Endothelial cell of umbilical vein (primary cell): ENCODE data around the gene LCN9. TPM values are rescaled to one million over a fixed set of nuclear protein-coding genes. Genes with fewer than 3 reads are reported as not detected.

Experiments
- BruUV-seq: library from RNA; stranded (reverse); fragments of 400-500 nt; replicated peaks from 2 replicates; lab custom pipeline; 2021; lab: Mats Ljungman, UMichigan
- CTCF ChIA-PET: fragments of 300-600, 350-600 bp; sonication (Branson Sonifier 250); formaldehyde crosslinking; loops from one replicate; lab custom pipeline; 2021; ENCODE audit warnings: antibody characterized with exemption, inconsistent platforms; lab: Charles Lee
- POLR2A ChIA-PET: fragments of 300-600, 350-600 bp; sonication (Branson Sonifier 250); formaldehyde crosslinking; loops from one replicate; lab custom pipeline; 2021; ENCODE audit warnings: antibody characterized with exemption, inconsistent platforms; lab: Charles Lee
- DNase-seq: peaks from one replicate; pipeline ENCODE4 v3.0.0-alpha.2; 2011; ENCODE audit warnings: low read depth, low spot score
- FAIRE-seq: peaks from 2 replicates; lab custom pipeline; 2011; peaks lifted over from hg19 to GRCh38; lab: Jason Lieb, UNC
- H2AFZ ChIP-seq: 2 replicates; pipeline ENCODE4 v1.6.0; 2012; ENCODE audit warnings: low read depth, low read length, control low read depth, inconsistent platforms
- H3K27ac ChIP-seq: 2 replicates; pipeline ENCODE4 v1.5.1; 2011; ENCODE audit warnings: low read depth, mild to moderate bottlenecking, control low read depth, low read length, moderate library complexity; ENCODE audit not compliant: insufficient read depth
- H3K27me3 ChIP-seq, 2 experiments: 2 replicates each; pipeline versions ENCODE4 v1.6.0 to v1.6.1; 2011; ENCODE audit warnings: low read length in 2 of 2, mixed read lengths in 1 of 2; ENCODE audit not compliant: control insufficient read depth in 2 of 2, insufficient read depth in 2 of 2
- H3K36me3 ChIP-seq, 2 experiments: 2 replicates in 1 of 2; 3 replicates in 1 of 2; pipeline ENCODE4 v1.5.1; 2011; ENCODE audit warnings: low read length in 2 of 2, mild to moderate bottlenecking in 1 of 2, moderate library complexity in 1 of 2; ENCODE audit not compliant: control insufficient read depth in 2 of 2, insufficient read depth in 2 of 2; ENCODE audit errors: extremely low read depth in 1 of 2
- H3K4me1 ChIP-seq: 3 replicates; pipeline ENCODE4 v1.5.1; 2011; ENCODE audit warnings: mild to moderate bottlenecking, low read length; ENCODE audit not compliant: control insufficient read depth, insufficient read depth; ENCODE audit errors: extremely low read depth
- H3K4me2 ChIP-seq: 2 replicates; pipeline ENCODE4 v1.6.1; 2011; ENCODE audit warnings: low read length, control low read depth, mixed read lengths; ENCODE audit not compliant: insufficient read depth
- H3K4me3 ChIP-seq, 3 experiments: fragments of 200-600 bp in 1 of 3; sonication (generic), shearing (Covaris generic) in 1 of 3; replicated peaks in 1 of 3; 2 replicates each; pipeline ENCODE4 v1.5.1; 2011 to 2016; ENCODE audit warnings: control low read depth in 3 of 3, low read length in 3 of 3, mild to moderate bottlenecking in 2 of 3, inconsistent platforms in 1 of 3, low read depth in 1 of 3, moderate library complexity in 1 of 3; ENCODE audit not compliant: insufficient read depth in 1 of 3
- H3K79me2 ChIP-seq: 2 replicates; pipeline ENCODE4 v1.6.0; 2012; ENCODE audit warnings: low read length, inconsistent platforms; ENCODE audit not compliant: control insufficient read depth, insufficient read depth
- H3K9ac ChIP-seq: replicated peaks from 2 replicates; pipeline ENCODE3; 2011; ENCODE audit warnings: low read length, control low read depth; ENCODE audit not compliant: insufficient read depth; ENCODE audit errors: extremely low read depth
- H3K9me1 ChIP-seq: replicated peaks from 3 replicates; pipeline ENCODE4 v1.6.0; 2011; ENCODE audit warnings: mild to moderate bottlenecking, low read length; ENCODE audit not compliant: control insufficient read depth, insufficient read depth; ENCODE audit errors: extremely low read depth
- H3K9me3 ChIP-seq: replicated peaks from 2 replicates; pipeline ENCODE4 v1.5.1; 2012; ENCODE audit warnings: low read length, inconsistent platforms; ENCODE audit not compliant: control insufficient read depth, insufficient read depth
- H4K20me1 ChIP-seq: replicated peaks from 2 replicates; pipeline ENCODE3; 2011; ENCODE audit warnings: mild to moderate bottlenecking, low read length; ENCODE audit not compliant: control insufficient read depth, insufficient read depth; ENCODE audit errors: extremely low read depth
- EZH2 ChIP-seq: IDR thresholded peaks from 2 replicates; pipeline ENCODE4 v1.6.1; 2012; ENCODE audit warnings: borderline replicate concordance, low read depth, mild to moderate bottlenecking, moderate library complexity, low read length, inconsistent platforms; ENCODE audit not compliant: severe bottlenecking
- GATA2 ChIP-seq: IDR thresholded peaks from 2 replicates; pipeline ENCODE4 v1.7.0; 2011; ENCODE audit warnings: low read depth, mild to moderate bottlenecking, moderate library complexity, mixed read lengths, low read length; ENCODE audit not compliant: insufficient read length, insufficient read depth
- JUN ChIP-seq: IDR thresholded peaks from 2 replicates; pipeline ENCODE4 v1.6.1; 2011; ENCODE audit warnings: borderline replicate concordance, low read depth; ENCODE audit not compliant: insufficient read length, insufficient read depth
- MAX ChIP-seq: IDR thresholded peaks from 2 replicates; pipeline ENCODE4 v1.6.1; 2011; ENCODE audit not compliant: insufficient read depth, insufficient read length
- MYC ChIP-seq: IDR thresholded peaks from one replicate; pipeline ENCODE4 v1.6.1; 2011; ENCODE audit warnings: mild to moderate bottlenecking, low read depth, low read length
- POLR2AphosphoS5 ChIP-seq: IDR thresholded peaks from 2 replicates; pipeline ENCODE4 v1.6.1; 2012; ENCODE audit warnings: low read depth, mild to moderate bottlenecking, control low read depth, low read length, moderate library complexity; ENCODE audit not compliant: insufficient read depth
- dilution Hi-C: fragments of 300-500 bp; cut with MboI; formaldehyde crosslinking; loops from one replicate; pipeline ENCODE4 v1.15.0; 2019; ENCODE audit warnings: low sequenced_read_pairs; ENCODE audit not compliant: extremely low pct_ligation_motif_present
- intact Hi-C: fragments of 100-400 bp; cut with micrococcal nuclease; formaldehyde crosslinking; loops from one replicate; pipeline ENCODE4 v1.10.0; 2022
- polyA plus RNA-seq, 4 experiments: library from polyadenylated mRNA; depleted of rRNA in 3 of 4; stranded (reverse) in 3 of 4; unstranded in 1 of 4; fragments of >200 nt; gene quantifications; 2 replicates each; pipeline versions ENCODE4 v1.2.1 to v1.2.3, GENCODE V29; 2011 to 2012; ENCODE audit warnings: missing spikeins in 1 of 4
- total RNA-seq: library from RNA; stranded (reverse); gene quantifications from 2 replicates; pipeline ENCODE4 v1.2.3, GENCODE V29; 2021

LCN9 gene
- total and polyA plus RNA-seq, 2 donors (not counting 3 experiments of a cell fraction or from before 2014, with no cell fraction given) = not detected

GRCh38 chr9:135648494-135649410 lies 14.4 kb upstream of the LCN9 start:
- FAIRE-seq = no peak

GRCh38 chr9:135649508-135649907 lies 13.6 kb upstream of the LCN9 start:
- no peak overlapping the region for H3K9ac ChIP-seq
- H3K27me3 ChIP-seq = no peaks in the 10 kb centered on the region
- BruUV-seq = no TSS peak
- dilution Hi-C loops = no loop called here
- DNase-seq (no peak), FAIRE-seq (no peak)
- H2AFZ ChIP-seq = no peak overlapping the region
- H3K79me2 ChIP-seq = no peaks in the 10 kb centered on the region
- H4K20me1 ChIP-seq = no peaks in the 10 kb centered on the region
- H3K4me3 ChIP-seq = no peak overlapping the region
- H3K9me1 ChIP-seq = no peaks in the 10 kb centered on the region
- ChIA-PET CTCF (interaction anchor here (0.9 kb wide), 1 partner anchor 33 kb away, joined by 3 read pairs; no protein-coding TSS in a partner anchor), POLR2A (no interaction called here)
- TF ChIP-seq GATA2 (no peak), MAX (no peak), POLR2AphosphoS5 (no peak)
- no peak overlapping the region for H3K27ac ChIP-seq
- intact Hi-C loops = no loop called here
- no peaks in the 10 kb centered on the region for H3K9me3 ChIP-seq
- H3K36me3 ChIP-seq = no peaks in the 10 kb centered on the region
- no peaks in the 10 kb centered on the region for H3K4me1 ChIP-seq
- H3K4me2 ChIP-seq = no peak overlapping the region

More at GRCh38 chr9:135648494-135649410, 14.4 kb upstream of the LCN9 start:
- intact Hi-C loops = no loop called here
- no peaks in the 10 kb centered on the region for H3K4me1 ChIP-seq
- H3K79me2 ChIP-seq = no peaks in the 10 kb centered on the region
- CTCF ChIA-PET = no interaction called here
- no peaks in the 10 kb centered on the region for H4K20me1 ChIP-seq
- no peak overlapping the region for H3K9ac ChIP-seq
- no TSS peak for BruUV-seq
- H2AFZ ChIP-seq = no peak overlapping the region
- no peaks in the 10 kb centered on the region for H3K27me3 ChIP-seq
- H3K27ac ChIP-seq = no peak overlapping the region
- DNase-seq = no peak
- no peak for TF ChIP-seq JUN
- no peak for TF ChIP-seq EZH2
- TF ChIP-seq POLR2AphosphoS5 = no peak
- no peak for TF ChIP-seq MYC
- H3K4me2 ChIP-seq = no peak overlapping the region
- H3K36me3 ChIP-seq = no peaks in the 10 kb centered on the region
- no peak overlapping the region for H3K4me3 ChIP-seq
- dilution Hi-C loops = no loop called here
- H3K9me3 ChIP-seq = no peaks in the 10 kb centered on the region
- POLR2A ChIA-PET = no interaction called here
- no peaks in the 10 kb centered on the region for H3K9me1 ChIP-seq
